GM23338 (cell line): ENCODE data around the gene SLC17A5. TPM values are rescaled to one million over a fixed set of nuclear protein-coding genes. Genes with fewer than 3 reads are reported as not detected.

ENCODE experiments used
- ATAC-seq: fragments of 200-7000 bp; cut with Tn5 transposase; 3 replicates; pipeline ENCODE4 v1.9.1; 2020
- DNase-seq: peaks from one replicate; pipeline ENCODE4 v3.0.0-alpha.2; 2015; ENCODE audit warnings: low spot score
- H2AFZ ChIP-seq: fragments of 200-600 bp; sonication (generic); 2 replicates; pipeline ENCODE4 v1.8.0; 2016; ENCODE audit warnings: antibody characterized with exemption, mild to moderate bottlenecking, moderate library complexity
- H3F3A ChIP-seq: fragments of 200-600 bp; sonication (generic); replicated peaks from 2 replicates; pipeline ENCODE4 v1.8.0; 2017; ENCODE audit warnings: antibody characterized with exemption, mixed run types, low read depth
- H3K27ac ChIP-seq: fragments of 200-600 bp; sonication (generic); 2 replicates; pipeline ENCODE4 v1.6.1; 2016; ENCODE audit warnings: low read depth
- H3K27me3 ChIP-seq: fragments of 200-600 bp; sonication (generic); 2 replicates; pipeline ENCODE4 v1.8.0; 2016; ENCODE audit warnings: mild to moderate bottlenecking, mixed run types, moderate library complexity; ENCODE audit not compliant: insufficient read depth
- H3K36me3 ChIP-seq: fragments of 200-600 bp; sonication (generic); 2 replicates; pipeline ENCODE4 v1.8.0; 2016; ENCODE audit warnings: mild to moderate bottlenecking; ENCODE audit not compliant: insufficient read depth
- H3K4me1 ChIP-seq: fragments of 200-600 bp; sonication (generic); 2 replicates; pipeline ENCODE4 v1.8.0; 2016; ENCODE audit warnings: mild to moderate bottlenecking, moderate library complexity; ENCODE audit not compliant: insufficient read depth
- H3K4me2 ChIP-seq: fragments of 200-600 bp; sonication (generic); 2 replicates; pipeline ENCODE4 v1.7.1; 2017; ENCODE audit warnings: mixed run types
- H3K4me3 ChIP-seq: fragments of 200-600 bp; sonication (generic); 2 replicates; pipeline ENCODE4 v1.6.1; 2016; ENCODE audit warnings: mixed run types
- H3K79me2 ChIP-seq: fragments of 200-600 bp; sonication (generic); replicated peaks from 2 replicates; pipeline ENCODE4 v1.8.0; 2017; ENCODE audit warnings: mild to moderate bottlenecking; ENCODE audit not compliant: insufficient read depth
- H3K9me2 ChIP-seq: fragments of 200-600 bp; sonication (generic); 2 replicates; pipeline ENCODE4 v1.8.0; 2017; ENCODE audit not compliant: insufficient read depth
- H4K20me1 ChIP-seq: fragments of 200-600 bp; sonication (generic); replicated peaks from 2 replicates; pipeline ENCODE4 v1.8.0; 2017; ENCODE audit warnings: mild to moderate bottlenecking; ENCODE audit not compliant: insufficient read depth
- H3K27ac Mint-ChIP-seq: 2 replicates; pipeline ENCODE4 v1.8.0; 2020; ENCODE audit warnings: inconsistent platforms, mild to moderate bottlenecking, moderate library complexity, mixed read lengths
- H3K27me3 Mint-ChIP-seq: 3 replicates; pipeline ENCODE4 v1.8.0; 2022; ENCODE audit warnings: low read depth, mild to moderate bottlenecking, moderate library complexity, mixed read lengths, inconsistent platforms; ENCODE audit not compliant: insufficient read depth, poor library complexity
- H3K36me3 Mint-ChIP-seq: 3 replicates; pipeline ENCODE4 v1.8.0; 2021; ENCODE audit warnings: low read depth, mild to moderate bottlenecking, inconsistent platforms, moderate library complexity, mixed read lengths
- H3K4me1 Mint-ChIP-seq: 3 replicates; pipeline ENCODE4 v1.8.0; 2020; ENCODE audit warnings: mild to moderate bottlenecking, inconsistent platforms, mixed read lengths
- H3K4me3 Mint-ChIP-seq: 3 replicates; pipeline ENCODE4 v1.8.0; 2021; ENCODE audit warnings: moderate library complexity, mild to moderate bottlenecking, inconsistent platforms, mixed read lengths
- H3K9me3 Mint-ChIP-seq: 3 replicates; pipeline ENCODE4 v1.8.0; 2020; ENCODE audit warnings: moderate library complexity, mild to moderate bottlenecking, inconsistent platforms, mixed read lengths
- CREB1 ChIP-seq: fragments of 250-450 bp; sonication (Bioruptor Pico); IDR thresholded peaks from 2 replicates; pipeline ENCODE4 v1.5.0; 2020; ENCODE audit warnings: low read depth, mild to moderate bottlenecking, moderate library complexity
- CTCF ChIP-seq, 2 experiments: fragments of 200-600 bp in 1 of 2; sonication (generic) in 1 of 2; conservative IDR thresholded peaks; 2 replicates each; pipeline versions ENCODE4 v1.5.1 to v1.6.1; 2016 to 2017; ENCODE audit warnings: antibody characterized with exemption in 2 of 2, low read depth in 2 of 2, mild to moderate bottlenecking in 2 of 2, moderate library complexity in 1 of 2
- ETS1 ChIP-seq: IDR thresholded peaks from 2 replicates; pipeline ENCODE4 v1.6.1; 2016; ENCODE audit warnings: antibody characterized with exemption
- EZH2 ChIP-seq: fragments of 200-600 bp; sonication (generic); IDR thresholded peaks from one replicate; pipeline ENCODE4 v1.8.0; 2017; ENCODE audit warnings: antibody characterized with exemption, mild to moderate bottlenecking, low read depth; ENCODE audit not compliant: unreplicated experiment
- EZH2phosphoT487 ChIP-seq: fragments of 200-600 bp; sonication (generic); IDR thresholded peaks from one replicate; pipeline ENCODE4 v1.8.1; 2018; ENCODE audit warnings: antibody characterized with exemption; ENCODE audit not compliant: unreplicated experiment
- JUNB ChIP-seq: IDR thresholded peaks from one replicate; pipeline ENCODE4 v1.6.1; 2016; ENCODE audit warnings: antibody characterized with exemption; ENCODE audit not compliant: unreplicated experiment
- NANOG ChIP-seq: IDR thresholded peaks from 2 replicates; pipeline ENCODE4 v1.6.1; 2016; ENCODE audit warnings: antibody characterized with exemption, borderline replicate concordance
- POLR2AphosphoS5 ChIP-seq: IDR thresholded peaks from 2 replicates; pipeline ENCODE4 v1.6.1; 2016; ENCODE audit warnings: antibody characterized with exemption, low read depth
- REST ChIP-seq: IDR thresholded peaks from one replicate; pipeline ENCODE4 v1.6.1; 2018; ENCODE audit warnings: antibody characterized with exemption; ENCODE audit not compliant: unreplicated experiment
- STAT1 ChIP-seq: IDR thresholded peaks from one replicate; pipeline ENCODE4 v1.6.1; 2016; ENCODE audit warnings: antibody characterized with exemption; ENCODE audit not compliant: unreplicated experiment
- ZNF114 ChIP-seq: fragments of 250-450 bp; sonication (Bioruptor Pico); IDR thresholded peaks from 2 replicates; pipeline ENCODE4 v1.5.0; 2020; ENCODE audit warnings: mild to moderate bottlenecking, moderate library complexity
- ZNF331 ChIP-seq: fragments of 250-450 bp; sonication (Bioruptor Pico); IDR thresholded peaks from 2 replicates; pipeline ENCODE4 v1.5.0; 2020; ENCODE audit warnings: low read depth, mild to moderate bottlenecking, moderate library complexity
- ZNF462 ChIP-seq: fragments of 250-450 bp; sonication (Bioruptor Pico); IDR thresholded peaks from 2 replicates; pipeline ENCODE4 v1.5.0; 2020; ENCODE audit warnings: mild to moderate bottlenecking, moderate library complexity
- polyA plus RNA-seq: library from polyadenylated mRNA; unstranded; fragments of >200 nt; fragmentation: Nextera tagmentation; extraction: Ambion mirVana; gene quantifications from 2 replicates; pipeline ENCODE4 v1.2.1, GENCODE V29; 2016
- total RNA-seq: library from RNA; depleted of rRNA; stranded (reverse); fragments of >200 nt; shearing (Covaris generic); gene quantifications from 2 replicates; pipeline ENCODE4 v1.2.3, GENCODE V29; 2014

Gene SLC17A5
- total and polyA plus RNA-seq, 2 experiments from 2014 or later, result 9.2 to 17.7 TPM

GRCh38 chr6:73631849-73632248 is 21.9 kb downstream of the SLC17A5 start:
- TF ChIP-seq ZNF114 (CRISPR knock-in tag), result no peak
- TF ChIP-seq STAT1, result no peak
- no peak for TF ChIP-seq CREB1
- TF ChIP-seq EZH2, result no peak
- TF ChIP-seq CTCF (conservative IDR thresholded peaks at IDR 0.05; ENCODE audit: low read depth in 2 of 2), result no peak
- no peak for TF ChIP-seq REST
- no peak for TF ChIP-seq NANOG
- no peak for TF ChIP-seq EZH2phosphoT487
- TF ChIP-seq ZNF462, result no peak
- TF ChIP-seq POLR2AphosphoS5, result no peak
- TF ChIP-seq JUNB, result no peak
- TF ChIP-seq ZNF331, result no peak
- TF ChIP-seq ETS1, result no peak
- H3K36me3 ChIP-seq, result peaks cover 21% of the 10 kb centered on the region
- H3K4me3 ChIP-seq, result no peak overlapping the region
- DNase-seq (no peak), ATAC-seq (no peak)
- H4K20me1 ChIP-seq, result no peaks in the 10 kb centered on the region
- no peaks in the 10 kb centered on the region for H3K4me1 ChIP-seq
- Mint-ChIP-seq H3K4me3 (no peak overlapping the region), H3K9me3 (no peaks in the 10 kb centered on the region), H3K4me1 (no peaks in the 10 kb centered on the region), H3K27me3 (no peaks in the 10 kb centered on the region), H3K36me3 (peaks cover 18% of the 10 kb centered on the region; the same call in 2 of the 3 replicates), H3K27ac (no peak overlapping the region)
- H2AFZ ChIP-seq, result no peak overlapping the region
- H3F3A ChIP-seq, result 0 out of 2 replicates have a peak, but pooled peaks cover 3% of the 10 kb centered on the region
- no peaks in the 10 kb centered on the region for H3K9me2 ChIP-seq
- H3K4me2 ChIP-seq, result no peak overlapping the region
- no peaks in the 10 kb centered on the region for H3K27me3 ChIP-seq
- H3K27ac ChIP-seq, result no peak overlapping the region
- no peaks in the 10 kb centered on the region for H3K79me2 ChIP-seq
